GM19351 (cell line): ENCODE data around the gene ANKRD27.

Experiments
- ATAC-seq: cut with Tn5 transposase; IDR thresholded peaks from one replicate; pipeline ENCODE4 v1.9.1; 2021; ENCODE audit warnings: mild to moderate bottlenecking, moderate library complexity; ENCODE audit not compliant: unreplicated experiment

Gene ANKRD27

DNA sequence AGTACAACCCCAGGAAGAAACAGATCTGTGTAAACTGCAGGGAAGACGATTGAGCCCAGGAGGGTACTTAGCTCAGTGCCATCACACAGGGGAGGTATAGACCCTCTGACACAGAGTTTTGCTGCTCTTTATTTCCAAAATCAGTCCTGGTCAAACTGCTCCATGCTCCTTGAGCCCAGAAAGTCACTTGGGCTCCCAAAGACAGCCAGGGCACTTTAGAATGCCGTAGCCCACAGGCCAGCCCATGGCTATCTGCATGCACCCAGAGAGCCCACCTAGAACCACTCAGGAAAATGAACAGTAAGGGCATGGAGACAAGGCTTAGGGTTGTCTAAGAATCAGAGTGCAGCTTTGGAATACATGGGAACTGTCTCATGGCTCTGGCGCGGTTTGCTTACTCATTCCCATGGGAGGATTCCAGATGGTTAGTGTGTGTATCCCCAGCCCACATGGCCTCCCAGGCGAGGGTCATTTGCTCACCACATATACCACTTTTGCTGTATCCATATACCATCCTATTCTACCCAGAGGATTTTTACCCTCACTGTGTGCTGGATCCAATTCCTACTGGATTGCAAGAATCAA, 108.6 kb downstream of the ANKRD27 start:
- ATAC-seq, result no peak

- ATAC-seq, result no peak
Measured at GRCh38 chr19:32563761-32564160, 111.2 kb downstream of the ANKRD27 start.

DNA sequence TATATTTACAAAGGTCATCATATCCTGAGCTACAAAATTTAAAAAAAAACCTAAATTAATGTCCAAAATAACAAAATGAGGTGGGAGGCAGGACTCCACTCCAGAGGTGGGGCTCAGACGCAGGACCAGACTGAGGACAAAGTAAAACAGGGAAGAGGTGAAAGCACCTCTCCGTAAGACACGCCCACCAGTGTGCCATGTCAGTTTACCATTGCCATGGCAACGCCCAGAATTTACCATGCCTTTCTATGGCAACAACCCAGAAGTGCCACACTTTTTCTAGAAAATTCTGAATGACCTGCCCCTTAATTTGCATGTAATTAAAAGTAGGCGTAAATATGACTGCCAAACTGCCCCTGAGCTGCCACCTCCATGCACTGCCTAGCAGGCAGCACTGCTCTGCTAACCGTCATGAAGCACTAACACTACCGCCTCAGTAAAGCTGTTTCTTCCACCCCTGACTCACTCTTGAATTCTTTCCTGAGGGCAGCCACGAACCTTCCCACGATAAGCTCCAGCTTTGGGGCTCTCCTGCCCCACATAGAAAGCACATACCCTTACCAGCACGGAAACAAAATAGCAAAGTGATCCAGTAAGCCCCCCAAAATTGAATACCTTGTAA, 116.3 kb downstream of the ANKRD27 start:
- ATAC-seq, result no peak

DNA sequence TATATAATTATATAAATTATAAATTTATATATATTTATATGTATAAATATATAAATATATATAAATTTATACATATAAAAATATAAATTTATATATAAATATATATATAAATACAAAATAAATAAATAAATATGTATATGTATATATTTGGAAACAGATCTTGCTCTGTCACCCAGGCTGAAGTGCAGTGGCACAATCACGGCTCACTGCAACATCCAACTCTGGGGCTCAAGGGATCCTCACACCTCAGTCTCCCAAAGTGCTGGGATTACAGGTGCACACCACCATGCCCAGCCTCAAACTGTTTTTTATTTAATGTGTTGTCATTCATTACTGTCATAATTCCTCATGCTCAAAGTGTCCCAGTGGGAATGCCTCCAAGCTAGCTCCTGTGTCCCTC, 119.2 kb downstream of the ANKRD27 start:
- no peak for ATAC-seq

DNA sequence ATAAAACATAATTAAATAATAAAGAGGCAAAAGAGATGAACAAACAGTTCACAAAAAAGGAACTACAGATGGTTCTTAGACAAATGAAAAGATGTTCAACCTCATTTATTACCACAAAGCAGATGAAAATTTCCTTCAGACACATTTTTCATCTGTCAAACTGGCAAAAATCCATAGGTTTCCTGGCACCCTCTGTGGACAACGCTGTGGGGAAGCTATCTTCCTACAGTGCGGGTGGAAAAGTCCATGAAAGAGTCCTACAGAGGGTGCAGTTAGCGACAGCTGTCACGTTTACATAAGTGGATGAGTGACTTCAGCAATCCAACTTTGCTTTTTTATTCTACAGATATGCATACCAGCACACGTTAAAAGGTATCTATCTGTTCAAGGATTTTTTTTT, 124.3 kb downstream of the ANKRD27 start:
- ATAC-seq, result no peak
